ENCODE data around the gene MICAL1. TPM values are rescaled to one million over a fixed set of nuclear protein-coding genes. Genes with fewer than 3 reads are reported as not detected.
A peak's percentile ranks its signal among the peaks of the same experiment; 100 is the strongest.

MICAL1 gene
- total and polyA plus RNA-seq, 4 donors: 29.9 to 67.7 (median 57.4) TPM

GRCh38 chr6:109458774-109459531 lies 3.4 kb upstream of the MICAL1 start:
- H3K9ac ChIP-seq (ENCODE audit: insufficient read depth in 1 of 2, low read length in 2 of 2): no peak overlapping the region
- DNase-seq: no peak
- H3K27ac ChIP-seq (ENCODE audit: low read depth in 1 of 2, low read length in 1 of 2): peak overlapping the region in 1 of 2 donors; percentile 41
- H3K4me1 ChIP-seq (ENCODE audit: control insufficient read depth in 5 of 5, insufficient read depth in 5 of 5, low read length in 5 of 5): peaks cover 6 to 41% (median 24%) of the 10 kb centered on the region in 5 donors
- no peak overlapping the region for H3K4me3 ChIP-seq
- no peak for TF ChIP-seq CTCF (IDR thresholded peaks at IDR 0.05; ENCODE audit: control extremely low read depth, extremely low read depth)
- H3K27me3 ChIP-seq (ENCODE audit: control insufficient read depth in 3 of 3, insufficient read depth in 3 of 3, low read length in 2 of 3): no peaks in the 10 kb centered on the region
- 33 to 63% methylated on average over 5 of the region's 5 CpGs for WGBS, 2 donors
- peaks cover 1 to 13% (median 8%) of the 10 kb centered on the region in 4 donors for H3K36me3 ChIP-seq (ENCODE audit: control insufficient read depth in 4 of 4, insufficient read depth in 4 of 4, low read length in 4 of 4)
- no peaks in the 10 kb centered on the region for H3K9me3 ChIP-seq (ENCODE audit: control insufficient read depth in 4 of 4, insufficient read depth in 3 of 4, low read length in 3 of 4)
- no peak for ATAC-seq (ENCODE audit: insufficient read depth, low FRiP score)

GRCh38 chr6:109457562-109457996 lies 2.0 kb upstream of the MICAL1 start:
- peak; percentile 33 to 74 (median 71) for DNase-seq
- WGBS, 2 donors: 85% methylated on average over 6 of the region's 6 CpGs
- Histone ChIP-seq H3K9me3 (ENCODE audit: control insufficient read depth in 4 of 4, insufficient read depth in 3 of 4, low read length in 3 of 4) (no peaks in the 10 kb centered on the region), H3K4me1 (ENCODE audit: control insufficient read depth in 5 of 5, insufficient read depth in 5 of 5, low read length in 5 of 5) (peaks cover 6 to 42% (median 24%) of the 10 kb centered on the region in 5 donors), H3K4me3 (no peak overlapping the region), H3K9ac (ENCODE audit: insufficient read depth in 1 of 2, low read length in 2 of 2) (peak overlapping the region in 1 of 2 donors; percentile 48), H3K36me3 (ENCODE audit: control insufficient read depth in 4 of 4, insufficient read depth in 4 of 4, low read length in 4 of 4) (peaks cover 1 to 17% (median 10%) of the 10 kb centered on the region in 4 donors), H3K27me3 (ENCODE audit: control insufficient read depth in 3 of 3, insufficient read depth in 3 of 3, low read length in 2 of 3) (no peaks in the 10 kb centered on the region), H3K27ac (ENCODE audit: low read depth in 1 of 2, low read length in 1 of 2) (peak overlapping the region in 1 of 2 donors; percentile 79)
- no peak for ATAC-seq (ENCODE audit: insufficient read depth, low FRiP score)
- TF ChIP-seq CTCF (IDR thresholded peaks at IDR 0.05; ENCODE audit: control extremely low read depth, extremely low read depth): no peak

GRCh38 chr6:109456710-109457561 lies 1.4 kb upstream of the MICAL1 start:
- ATAC-seq (ENCODE audit: insufficient read depth, low FRiP score): peak; percentile 1

More at GRCh38 chr6:109456710-109457561, 1.4 kb upstream of the MICAL1 start:
- H3K36me3 ChIP-seq (ENCODE audit: control insufficient read depth in 4 of 4, insufficient read depth in 4 of 4, low read length in 4 of 4): peaks cover 1 to 11% (median 6%) of the 10 kb centered on the region in 4 donors
- H3K4me3 ChIP-seq: no peak overlapping the region
- DNase-seq: peak; percentile 61 to 81 (median 80)
- peaks cover 6 to 42% (median 24%) of the 10 kb centered on the region in 5 donors for H3K4me1 ChIP-seq (ENCODE audit: control insufficient read depth in 5 of 5, insufficient read depth in 5 of 5, low read length in 5 of 5)
- peak overlapping the region in 1 of 2 donors; percentile 86 for H3K27ac ChIP-seq (ENCODE audit: low read depth in 1 of 2, low read length in 1 of 2)
- H3K27me3 ChIP-seq (ENCODE audit: control insufficient read depth in 3 of 3, insufficient read depth in 3 of 3, low read length in 2 of 3): no peaks in the 10 kb centered on the region
- peak overlapping the region; percentile 21 to 48 for H3K9ac ChIP-seq (ENCODE audit: insufficient read depth in 1 of 2, low read length in 2 of 2)
- 49 to 64% methylated on average over 16 of the region's 16 CpGs for WGBS, 2 donors
- no peaks in the 10 kb centered on the region for H3K9me3 ChIP-seq (ENCODE audit: control insufficient read depth in 4 of 4, insufficient read depth in 3 of 4, low read length in 3 of 4)
- TF ChIP-seq CTCF (IDR thresholded peaks at IDR 0.05; ENCODE audit: control extremely low read depth, extremely low read depth): no peak
